NOMO-1 treated with dmso at 0.1 percent for 144 hours (cell line): ENCODE results near the gene RPL37.
"Not testable (repeated sequence)": the region's sequence is repeated elsewhere in the genome, so short reads cannot be mapped to it uniquely, and the experiment has no call there.

Source experiments
- DNase-seq: peaks from one replicate; lab custom pipeline; 2025; ENCODE audit not compliant: unreplicated experiment; lab: John Stamatoyannopoulos, UW

The RPL37 gene

GRCh38 chr5:40834391-40834848 is 602 bp downstream of the RPL37 start:
- DNase-seq: no peak

- DNase-seq: no peak
Observed at GRCh38 chr5:40833712-40834229, 1.3 kb downstream of the RPL37 start.

GRCh38 chr5:40832345-40832744 is 2.7 kb downstream of the RPL37 start:
- DNase-seq: no peak

- no peak for DNase-seq
Observed at GRCh38 chr5:40831346-40832210, 3.4 kb downstream of the RPL37 start.

- no peak for DNase-seq
Observed at GRCh38 chr5:40829748-40830533, 5.1 kb downstream of the RPL37 start.

GRCh38 chr5:40828690-40829661 is 6.0 kb downstream of the RPL37 start:
- DNase-seq: no peak

GRCh38 chr5:40828021-40828631 is 6.9 kb downstream of the RPL37 start:
- no peak for DNase-seq

GRCh38 chr5:40827188-40827977 is 7.6 kb downstream of the RPL37 start:
- DNase-seq: no peak

- DNase-seq: no peak
Observed at GRCh38 chr5:40826489-40827187, 8.4 kb downstream of the RPL37 start.

- not testable (repeated sequence) for DNase-seq
Observed at GRCh38 chr5:40825461-40826043, 9.5 kb downstream of the RPL37 start.

GRCh38 chr5:40823459-40823858 is 11.6 kb downstream of the RPL37 start:
- DNase-seq: no peak

- no peak for DNase-seq
Observed at GRCh38 chr5:40813698-40814281, 21.2 kb downstream of the RPL37 start.

- DNase-seq: no peak
Observed at GRCh38 chr5:40812125-40812524, 22.9 kb downstream of the RPL37 start.

- no peak for DNase-seq
Observed at GRCh38 chr5:40801771-40802562, 33.1 kb downstream of the RPL37 start.

GRCh38 chr5:40799258-40799657 is 35.8 kb downstream of the RPL37 start:
- no peak for DNase-seq

- no peak for DNase-seq
Observed at GRCh38 chr5:40798801-40799210, 36.2 kb downstream of the RPL37 start.
